Kidney (tissue), 14 donors: ENCODE data around the gene HMCES. TPM values are rescaled to one million over a fixed set of nuclear protein-coding genes. Genes with fewer than 3 reads are reported as not detected.

Source experiments
- DNase-seq, 5 donors: peaks; one replicate each; pipeline ENCODE4 v3.0.0-alpha.2; 2013 to 2020
- FAIRE-seq: peaks from 2 replicates; lab custom pipeline; 2012; peaks lifted over from hg19 to GRCh38; lab: Jason Lieb, UNC
- H3K27ac ChIP-seq, 2 donors: one replicate each; pipeline ENCODE4 v1.7.0; 2013; ENCODE audit warnings: low read depth in 2 of 2, low read length in 2 of 2, inconsistent platforms in 1 of 2
- H3K27me3 ChIP-seq: one replicate; pipeline ENCODE4 v1.7.1; 2013; ENCODE audit warnings: low read length, inconsistent platforms; ENCODE audit not compliant: control insufficient read depth, insufficient read depth
- H3K36me3 ChIP-seq, 3 donors: one replicate each; pipeline versions ENCODE4 v1.7.0 to v1.7.1; 2013; ENCODE audit warnings: low read length in 3 of 3, control low read depth in 1 of 3, inconsistent platforms in 1 of 3; ENCODE audit not compliant: insufficient read depth in 3 of 3, control insufficient read depth in 2 of 3
- H3K4me1 ChIP-seq, 3 donors: one replicate each; pipeline versions ENCODE4 v1.7.0 to v1.7.1; 2013; ENCODE audit warnings: low read length in 3 of 3, inconsistent platforms in 1 of 3, low read depth in 1 of 3; ENCODE audit not compliant: control insufficient read depth in 2 of 3, insufficient read depth in 2 of 3
- H3K4me3 ChIP-seq, 3 donors: one replicate each; pipeline versions ENCODE4 v1.7.0 to v1.8.1; 2013; ENCODE audit warnings: low read length in 3 of 3, control low read depth in 1 of 3, inconsistent platforms in 1 of 3
- H3K9ac ChIP-seq, 3 donors: one replicate each; pipeline versions ENCODE4 v1.7.0 to v1.7.1; 2013; ENCODE audit warnings: low read length in 3 of 3, control low read depth in 1 of 3, inconsistent platforms in 1 of 3
- H3K9me3 ChIP-seq, 3 donors: one replicate each; pipeline versions ENCODE4 v1.7.0 to v1.7.1; 2013; ENCODE audit warnings: low read length in 3 of 3, control low read depth in 1 of 3, inconsistent platforms in 1 of 3; ENCODE audit not compliant: control insufficient read depth in 2 of 3, insufficient read depth in 1 of 3
- CTCF ChIP-seq: IDR thresholded peaks from 3 replicates; pipeline ENCODE4 v1.5.1; 2012; ENCODE audit warnings: mild to moderate bottlenecking, moderate library complexity, borderline replicate concordance; ENCODE audit not compliant: insufficient read depth; ENCODE audit errors: extremely low read depth
- intact Hi-C: fragments of 100-400 bp; cut with DNase I; formaldehyde crosslinking; loops from one replicate; pipeline ENCODE4 v1.11.1; 2022
- polyA plus RNA-seq: library from polyadenylated mRNA; stranded (reverse); fragments of 350-450 nt; fragmentation: Illumina TruSeq; extraction: RNeasy Lipid Tissue Mini Kit (QIAGEN cat#74804); gene quantifications from one replicate; pipeline ENCODE4 v1.2.3, GENCODE V29; 2014; ENCODE audit warnings: low read depth, low replicate concordance; ENCODE audit not compliant: insufficient read depth
- total RNA-seq: library from RNA; stranded (reverse); fragmentation: NEBNext Ultra II Directional; extraction: Animal tissue kit (Norgen Biotek cat#: 25700); gene quantifications from one replicate; pipeline ENCODE4 v1.2.1, GENCODE V29; 2021
- donor health status: control.
- donor health status: control.
- donor health status: control.
- donor health status: control.
- donor health status: control.
- donor health status: DM: yes; HTN: yes; CAD: no.
- donor health status: Normal renal cell carcinoma (clear cell type).

HMCES gene
- total and polyA plus RNA-seq, 2 donors from 2014 or later, result 37.4 to 40.1 TPM

DNA sequence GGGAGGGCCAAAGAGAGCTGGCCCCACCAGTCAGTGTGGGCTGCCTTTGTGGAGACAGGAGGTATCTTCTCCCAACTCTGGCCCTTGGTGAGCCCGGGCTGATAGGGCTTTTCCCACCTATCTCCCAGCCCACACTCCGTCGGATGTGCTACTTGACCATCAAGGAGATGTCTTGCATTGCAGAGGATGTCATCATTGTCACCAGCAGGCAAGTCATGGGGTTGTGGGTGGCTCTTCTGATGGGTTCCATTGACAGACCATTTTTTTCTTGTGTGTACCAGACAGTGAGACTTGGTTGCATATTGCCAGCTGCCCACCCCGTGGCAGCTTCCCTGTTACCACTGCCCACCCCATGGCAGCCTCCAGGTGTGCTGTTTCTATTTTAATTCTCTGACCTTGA, 25.9 kb upstream of the HMCES start:
- FAIRE-seq (no peak), DNase-seq (no peak)
- H3K4me3 ChIP-seq, result no peak overlapping the region
- TF ChIP-seq CTCF, result no peak
- no peaks in the 10 kb centered on the region for H3K9me3 ChIP-seq
- H3K36me3 ChIP-seq, result peaks cover 8 to 53% (median 46%) of the 10 kb centered on the region in 3 donors
- intact Hi-C loops, result no loop called here
- H3K27me3 ChIP-seq, result no peaks in the 10 kb centered on the region
- H3K27ac ChIP-seq, result no peak overlapping the region
- H3K9ac ChIP-seq, result no peak overlapping the region
- peaks cover 0 to 10% (median 8%) of the 10 kb centered on the region in 3 donors for H3K4me1 ChIP-seq

DNA sequence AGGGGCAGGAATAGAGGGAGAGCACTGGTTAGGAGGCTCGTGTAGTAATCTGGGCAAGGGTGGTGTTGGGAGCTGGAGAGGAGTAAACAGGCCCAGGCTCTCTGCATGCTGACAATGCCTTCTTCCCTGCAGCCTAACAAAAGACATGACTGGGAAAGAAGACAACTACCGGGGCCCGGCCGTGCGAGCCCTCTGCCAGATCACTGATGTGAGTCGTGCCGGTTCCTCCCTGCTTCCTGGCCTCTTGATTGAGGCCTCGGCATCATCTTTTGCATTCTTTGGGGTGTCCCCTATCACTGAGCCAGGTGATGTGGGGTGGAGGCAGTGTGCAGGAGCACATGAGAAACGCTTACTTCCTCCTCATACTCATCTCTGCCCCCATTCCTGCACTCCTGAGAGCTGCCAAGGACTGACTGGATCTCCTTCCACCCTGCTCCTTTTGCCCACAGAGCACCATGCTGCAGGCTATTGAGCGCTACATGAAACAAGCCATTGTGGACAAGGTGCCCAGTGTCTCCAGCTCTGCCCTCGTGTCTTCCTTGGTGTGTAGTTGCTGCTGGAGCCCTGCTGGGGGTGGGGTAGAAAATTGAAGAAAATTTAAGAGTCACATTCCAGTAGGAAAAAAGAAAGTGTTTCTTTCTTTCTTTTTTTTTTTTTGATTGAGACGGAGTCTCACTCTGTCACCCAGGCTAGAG, 24.0 kb upstream of the HMCES start:
- H3K36me3 ChIP-seq, result peaks cover 8 to 63% (median 55%) of the 10 kb centered on the region in 3 donors
- no peak for TF ChIP-seq CTCF
- no peaks in the 10 kb centered on the region for H3K9me3 ChIP-seq
- H3K27me3 ChIP-seq, result no peaks in the 10 kb centered on the region
- H3K4me1 ChIP-seq, result peaks cover 0 to 6% (median 3%) of the 10 kb centered on the region in 3 donors
- FAIRE-seq, result no peak
- intact Hi-C loops, result no loop called here
- DNase-seq, result no peak
- H3K9ac ChIP-seq, result no peak overlapping the region
- H3K27ac ChIP-seq, result no peak overlapping the region
- H3K4me3 ChIP-seq, result no peak overlapping the region

- intact Hi-C loops, result no loop called here
- no peak overlapping the region for H3K9ac ChIP-seq
- no peak overlapping the region for H3K4me3 ChIP-seq
- no peak for FAIRE-seq
- no peaks in the 10 kb centered on the region for H3K4me1 ChIP-seq
- DNase-seq, result no peak
- H3K27me3 ChIP-seq, result no peaks in the 10 kb centered on the region
- TF ChIP-seq CTCF, result no peak
- peaks cover 10 to 79% (median 70%) of the 10 kb centered on the region in 3 donors for H3K36me3 ChIP-seq
- no peaks in the 10 kb centered on the region for H3K9me3 ChIP-seq
- no peak overlapping the region for H3K27ac ChIP-seq
Measured at GRCh38 chr3:129256270-129256669, 22.4 kb upstream of the HMCES start.

GRCh38 chr3:129257609-129258008, 21.1 kb upstream of the HMCES start:
- no peaks in the 10 kb centered on the region for H3K4me1 ChIP-seq
- no peak overlapping the region for H3K27ac ChIP-seq
- H3K27me3 ChIP-seq, result no peaks in the 10 kb centered on the region
- no peak for TF ChIP-seq CTCF
- DNase-seq (no peak), FAIRE-seq (no peak)
- intact Hi-C loops, result no loop called here
- no peak overlapping the region for H3K4me3 ChIP-seq
- no peak overlapping the region for H3K9ac ChIP-seq
- no peaks in the 10 kb centered on the region for H3K9me3 ChIP-seq
- peaks cover 10 to 78% (median 70%) of the 10 kb centered on the region in 3 donors for H3K36me3 ChIP-seq
